CD4-positive, alpha-beta T cell treated with Interleukin-2 at 100 ng/mL for 4 hours (primary cell): ENCODE results near the gene TAF11L12.
"Not testable (repeated sequence)": the region's sequence is repeated elsewhere in the genome, so short reads cannot be mapped to it uniquely, and the experiment has no call there.

ENCODE experiments used
- DNase-seq: peaks from one replicate; pipeline ENCODE4 v3.0.0-alpha.2; 2020; ENCODE audit warnings: low spot score

TAF11L12 gene

GRCh38 chr5:17610092-17610491, at the start of gene TAF11L12:
TAF11L12 (plus strand) TSS chr5:17610392.
- DNase-seq, result not testable (repeated sequence)

GRCh38 chr5:17585658-17586057, 24.5 kb upstream of the TAF11L12 start, which contains the start of gene TAF11L7:
TAF11L7 (minus strand) TSS chr5:17585758.
- not testable (repeated sequence) for DNase-seq

DNA sequence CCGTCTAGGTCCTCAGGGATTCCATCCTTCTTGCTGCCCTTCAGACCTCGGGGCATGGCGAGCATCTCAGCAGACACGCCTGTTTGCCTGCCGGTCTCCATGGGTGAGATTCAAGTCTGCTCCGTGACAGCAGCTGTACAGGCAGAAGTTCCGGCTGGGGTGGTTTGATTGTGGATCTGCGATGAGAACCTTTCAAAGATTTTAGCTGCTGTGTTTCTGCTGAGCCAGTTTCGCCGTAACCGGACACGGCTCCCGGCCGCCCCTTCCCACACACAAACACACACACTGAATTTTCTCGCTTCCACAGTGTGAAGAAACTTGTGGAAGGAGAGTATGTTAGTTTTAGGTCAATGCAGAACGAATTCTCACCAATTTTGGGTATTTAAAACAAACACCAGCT, 19.3 kb upstream of the TAF11L12 start, which contains the start of gene TAF11L8:
TSS of gene TAF11L8 (minus strand) at position 101 of the 400 bp plus-strand sequence.
- not testable (repeated sequence) for DNase-seq

GRCh38 chr5:17594255-17594654, 15.9 kb upstream of the TAF11L12 start, which contains the start of gene TAF11L9:
TAF11L9 (minus strand) TSS chr5:17594394.
- DNase-seq, result not testable (repeated sequence)

DNA sequence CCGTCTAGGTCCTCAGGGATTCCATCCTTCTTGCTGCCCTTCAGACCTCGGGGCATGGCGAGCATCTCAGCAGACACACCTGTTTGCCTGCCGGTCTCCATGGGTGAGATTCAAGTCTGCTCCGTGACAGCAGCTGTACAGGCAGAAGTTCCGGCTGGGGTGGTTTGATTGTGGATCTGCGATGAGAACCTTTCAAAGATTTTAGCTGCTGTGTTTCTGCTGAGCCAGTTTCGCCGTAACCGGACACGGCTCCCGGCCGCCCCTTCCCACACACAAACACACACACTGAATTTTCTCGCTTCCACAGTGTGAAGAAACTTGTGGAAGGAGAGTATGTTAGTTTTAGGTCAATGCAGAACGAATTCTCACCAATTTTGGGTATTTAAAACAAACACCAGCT, 12.5 kb upstream of the TAF11L12 start, which contains the start of gene TAF11L10:
TSS of gene TAF11L10 (minus strand) at position 101 of the 400 bp plus-strand sequence.
- DNase-seq, result not testable (repeated sequence)

- not testable (repeated sequence) for DNase-seq
Measured at GRCh38 chr5:17603880-17604279, 6.3 kb upstream of the TAF11L12 start, which contains the start of gene TAF11L11. TAF11L11 (plus strand) TSS chr5:17604183.

DNA sequence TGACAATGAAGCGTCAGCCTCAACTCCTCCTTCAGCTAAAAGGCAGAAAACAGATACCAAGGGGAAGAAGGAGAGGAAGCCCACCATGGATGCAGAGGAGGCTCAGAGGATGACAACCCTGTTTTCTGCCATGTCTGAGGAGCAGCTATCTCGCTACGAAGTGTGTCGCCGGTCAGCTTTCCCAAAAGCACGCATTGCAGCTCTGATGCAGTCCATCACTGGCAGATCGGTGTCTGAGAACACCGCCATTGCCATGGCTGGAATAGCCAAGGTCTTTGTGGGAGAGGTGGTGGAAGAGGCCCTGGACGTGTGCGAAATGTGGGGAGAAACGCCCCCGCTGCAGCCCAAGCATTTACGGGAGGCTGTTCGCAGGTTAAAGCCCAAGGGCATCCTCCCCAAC, 5.2 kb upstream of the TAF11L12 start:
- DNase-seq, result no peak

- DNase-seq, result not testable (repeated sequence)
Measured at GRCh38 chr5:17607461-17607860, 2.7 kb upstream of the TAF11L12 start.

DNA sequence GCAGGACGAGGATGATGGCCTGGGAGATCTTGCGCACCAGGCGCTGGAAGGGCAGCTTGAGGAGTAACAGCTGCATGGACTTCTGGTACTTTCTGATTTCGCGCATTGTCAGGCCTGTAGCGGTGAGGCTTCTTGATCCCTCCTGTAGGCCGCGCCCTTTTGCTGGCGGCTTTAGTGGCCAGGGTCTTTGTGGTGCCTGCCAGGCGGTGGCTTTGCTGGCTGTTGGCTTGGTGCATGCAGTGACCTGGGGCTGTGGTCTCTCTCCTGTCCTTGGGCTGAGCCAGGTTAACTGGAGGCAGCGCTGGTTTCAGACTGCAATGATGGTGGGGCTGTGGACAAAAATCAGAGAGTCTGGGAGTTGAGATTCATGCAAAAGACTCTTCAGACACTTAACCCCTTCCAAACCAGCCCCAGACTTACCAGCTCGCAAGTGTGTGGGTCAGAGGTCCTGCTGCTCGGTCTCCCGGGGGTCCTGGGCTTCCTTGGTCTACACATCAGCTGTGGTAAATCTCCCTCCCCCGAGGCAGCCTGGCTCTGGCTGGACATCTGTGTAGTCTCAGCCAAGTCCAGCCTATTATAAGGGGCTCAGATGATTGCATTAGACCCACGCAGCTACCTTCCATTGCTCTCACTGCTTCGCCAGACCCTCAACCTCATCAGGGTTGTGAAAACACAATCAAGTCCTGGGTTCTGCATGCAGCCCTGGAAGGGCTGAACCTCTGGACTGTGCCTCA, 4.8 kb downstream of the TAF11L12 start:
- no peak for DNase-seq

GRCh38 chr5:17619354-17619753, 9.2 kb downstream of the TAF11L12 start:
- no peak for DNase-seq

DNA sequence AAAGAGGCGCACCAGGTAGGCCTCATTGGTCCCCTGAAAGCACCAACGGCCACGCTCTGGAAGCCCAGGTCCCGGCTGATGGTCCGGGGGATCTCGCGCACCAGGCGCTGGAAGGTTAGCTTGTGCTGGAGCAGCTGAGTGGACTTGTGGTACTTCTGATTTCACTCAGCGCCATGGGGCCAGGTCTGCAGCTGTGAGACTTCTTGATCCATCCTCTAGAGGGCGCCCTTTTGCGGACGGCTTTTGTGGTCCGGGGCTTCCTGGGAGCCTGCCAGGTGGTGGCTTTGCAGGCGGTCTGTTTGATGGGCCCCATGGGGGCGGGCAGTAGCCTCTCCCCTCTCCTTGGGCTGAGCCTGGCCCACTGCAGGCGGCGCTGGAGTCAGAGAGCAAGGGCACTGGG, 10.4 kb downstream of the TAF11L12 start:
- no peak for DNase-seq

GRCh38 chr5:17625686-17626085, 15.5 kb downstream of the TAF11L12 start:
- DNase-seq, result no peak

DNA sequence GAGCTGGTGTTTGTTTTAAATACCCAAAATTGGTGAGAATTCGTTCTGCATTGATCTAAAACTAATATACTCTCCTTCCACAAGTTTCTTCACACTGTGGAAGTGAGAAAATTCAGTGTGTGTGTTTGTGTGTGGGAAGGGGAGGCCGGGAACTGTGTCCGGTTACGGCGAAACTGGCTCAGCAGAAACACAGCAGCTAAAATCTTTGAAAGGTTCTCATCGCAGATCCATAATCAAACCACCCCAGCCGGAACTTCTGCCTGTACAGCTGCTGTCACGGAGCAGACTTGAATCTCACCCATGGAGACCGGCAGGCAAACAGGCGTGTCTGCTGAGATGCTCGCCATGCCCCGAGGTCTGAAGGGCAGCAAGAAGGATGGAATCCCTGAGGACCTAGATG, 21.6 kb downstream of the TAF11L12 start, which contains the start of gene TAF11L13:
TSS of gene TAF11L13 (plus strand) at position 301 of the 400 bp plus-strand sequence.
- not testable (repeated sequence) for DNase-seq

GRCh38 chr5:17634160-17634559, 24.0 kb downstream of the TAF11L12 start, which contains the start of gene TAF11L14:
TAF11L14 (plus strand) TSS chr5:17634460.
- no peak for DNase-seq

GRCh38 chr5:17649232-17649631, 39.0 kb downstream of the TAF11L12 start:
- not testable (repeated sequence) for DNase-seq

GRCh38 chr5:17655201-17655759, 45.1 kb downstream of the TAF11L12 start:
- DNase-seq, result not testable (repeated sequence)

- no peak for DNase-seq
Measured at GRCh38 chr5:17655921-17656320, 45.7 kb downstream of the TAF11L12 start.
